B cell (primary cell): Measurements from ENCODE around the gene RFXAP. TPM values are rescaled to one million over a fixed set of nuclear protein-coding genes. Genes with fewer than 3 reads are reported as not detected.

Experiments
- ATAC-seq: fragments of 200-7000 bp; cut with Tn5 transposase; one replicate; pipeline ENCODE4 v1.10.0; 2021; ENCODE audit warnings: low read depth, mild to moderate bottlenecking, moderate number of reproducible peaks, moderate library complexity
- CTCF ChIA-PET: fragments of 350-600 bp; sonication (Branson Sonifier 250); formaldehyde crosslinking; loops from one replicate; lab custom pipeline; 2021; ENCODE audit warnings: antibody characterized with exemption, inconsistent platforms; lab: Charles Lee
- POLR2A ChIA-PET: fragments of 350-600 bp; sonication (Branson Sonifier 250); formaldehyde crosslinking; loops from one replicate; lab custom pipeline; 2021; ENCODE audit warnings: antibody characterized with exemption; lab: Charles Lee
- DNase-seq: peaks from one replicate; pipeline ENCODE4 v3.0.0; 2013
- H2AFZ ChIP-seq: 2 replicates; pipeline ENCODE4 v1.6.1; 2012; ENCODE audit warnings: mild to moderate bottlenecking, low read depth, low read length; ENCODE audit not compliant: insufficient read depth, poor library complexity, severe bottlenecking
- H3K27ac ChIP-seq, 2 donors: 1 replicate in 1 of 2; 2 replicates in 1 of 2; pipeline ENCODE4 v1.5.1; 2012 to 2013; ENCODE audit warnings: low read length in 2 of 2, mild to moderate bottlenecking in 2 of 2, moderate library complexity in 1 of 2
- H3K27me3 ChIP-seq, 4 experiments: fragments of 200-600 bp in 1 of 4; sonication (generic) in 1 of 4; replicated peaks in 1 of 4; 1 replicate in 2 of 4; 2 replicates in 2 of 4; pipeline versions ENCODE4 v1.6.1 to v1.7.0; 2013 to 2016; ENCODE audit warnings: low read length in 3 of 4, mild to moderate bottlenecking in 2 of 4, mixed read lengths in 1 of 4, moderate library complexity in 1 of 4; ENCODE audit not compliant: insufficient read depth in 4 of 4, control insufficient read depth in 3 of 4; ENCODE audit errors: control extremely low read depth in 1 of 4
- H3K36me3 ChIP-seq, 2 experiments: replicated peaks in 1 of 2; 1 replicate in 1 of 2; 2 replicates in 1 of 2; pipeline versions ENCODE4 v1.6.1 to v1.7.1; 2013; ENCODE audit warnings: low read length in 1 of 2; ENCODE audit not compliant: insufficient read depth in 2 of 2, control insufficient read depth in 1 of 2; ENCODE audit errors: control extremely low read depth in 1 of 2, extremely low read depth in 1 of 2
- H3K4me1 ChIP-seq, 2 donors: fragments of 200-600 bp in 1 of 2; sonication (generic) in 1 of 2; 1 replicate in 1 of 2; 2 replicates in 1 of 2; pipeline versions ENCODE4 v1.5.1 to v1.6.1; 2013 to 2017; ENCODE audit warnings: low read length in 2 of 2; ENCODE audit not compliant: control insufficient read depth in 2 of 2, insufficient read depth in 2 of 2
- H3K4me2 ChIP-seq: replicated peaks from 2 replicates; pipeline ENCODE3; 2012; ENCODE audit warnings: mild to moderate bottlenecking, low read depth, low read length; ENCODE audit not compliant: poor library complexity, severe bottlenecking
- H3K4me3 ChIP-seq, 5 experiments: fragments of 200-600 bp in 1 of 5; sonication (generic) in 1 of 5; 1 replicate in 3 of 5; 2 replicates in 2 of 5; pipeline versions ENCODE4 v1.5.1 to v1.7.0; 2011 to 2016; ENCODE audit warnings: low read length in 4 of 5, mild to moderate bottlenecking in 4 of 5, low read depth in 2 of 5, control low read depth in 1 of 5, moderate library complexity in 1 of 5; ENCODE audit not compliant: insufficient read depth in 1 of 5; ENCODE audit errors: control extremely low read depth in 1 of 5, extremely low read depth in 1 of 5
- H3K79me2 ChIP-seq: fragments of 200-600 bp; sonication (generic); one replicate; pipeline ENCODE4 v1.6.0; 2016; ENCODE audit warnings: low read length; ENCODE audit not compliant: control insufficient read depth, insufficient read depth
- H3K9ac ChIP-seq: fragments of 200-600 bp; sonication (generic); 2 replicates; pipeline ENCODE4 v1.6.1; 2017; ENCODE audit warnings: mild to moderate bottlenecking, low read length, moderate library complexity
- H3K9me3 ChIP-seq, 3 donors: one replicate each; pipeline versions ENCODE4 v1.6.1 to v1.7.1; 2013; ENCODE audit warnings: low read length in 2 of 3; ENCODE audit not compliant: control insufficient read depth in 2 of 3, insufficient read depth in 1 of 3; ENCODE audit errors: control extremely low read depth in 1 of 3
- H4K20me1 ChIP-seq: 2 replicates; pipeline ENCODE4 v1.6.0; 2012; ENCODE audit warnings: mild to moderate bottlenecking, low read length; ENCODE audit not compliant: insufficient read depth, control insufficient read depth, poor library complexity, severe bottlenecking
- H3K27ac Mint-ChIP-seq: one replicate; pipeline ENCODE4 v1.8.0; 2021; ENCODE audit warnings: mixed read lengths
- H3K27me3 Mint-ChIP-seq: one replicate; pipeline ENCODE4 v1.8.0; 2021; ENCODE audit warnings: mixed read lengths
- H3K4me1 Mint-ChIP-seq: one replicate; pipeline ENCODE4 v1.8.0; 2021; ENCODE audit warnings: mixed read lengths
- H3K4me3 Mint-ChIP-seq: one replicate; pipeline ENCODE4 v1.8.0; 2021; ENCODE audit warnings: mixed read lengths
- H3K9me3 Mint-ChIP-seq: one replicate; pipeline ENCODE4 v1.8.0; 2022; ENCODE audit warnings: mixed read lengths; ENCODE audit not compliant: insufficient read depth
- CTCF ChIP-seq: fragments of 200-600 bp; IDR thresholded peaks from one replicate; pipeline ENCODE4 v1.8.0; 2022; ENCODE audit warnings: antibody characterized with exemption, mild to moderate bottlenecking
- EZH2 ChIP-seq: IDR thresholded peaks from 2 replicates; pipeline ENCODE4 v1.6.1; 2012; ENCODE audit warnings: borderline replicate concordance, low read depth, mild to moderate bottlenecking, moderate library complexity, low read length; ENCODE audit not compliant: insufficient read depth, poor library complexity, severe bottlenecking
- WGBS: methylation state at CpG from one replicate; pipeline ENCODE4 v1.1.5; 2013; ENCODE audit warnings: missing lambda C conversion rate; ENCODE audit not compliant: insufficient coverage; 5-methylcytosine and 5-hydroxymethylcytosine counted together
- intact Hi-C: fragments of 100-400 bp; cut with micrococcal nuclease; formaldehyde crosslinking; loops from one replicate; pipeline ENCODE4 v1.10.0; 2022
- polyA plus RNA-seq: library from polyadenylated mRNA; depleted of rRNA; stranded (reverse); fragments of >200 nt; gene quantifications from 2 replicates; pipeline ENCODE4 v1.2.3, GENCODE V29; 2012
- total RNA-seq, 2 donors: library from RNA; stranded (reverse); fragments of 120-200 nt in 1 of 2; gene quantifications; 1 replicate in 1 of 2; 2 replicates in 1 of 2; pipeline versions ENCODE4 v1.2.3 to v1.2.4, GENCODE V29; 2013 to 2022

RFXAP gene
- total and polyA plus RNA-seq, 2 donors (not counting 1 experiment from before 2014, with no cell fraction given): 6.6 to 13.5 TPM

GRCh38 chr13:36807616-36808015 is 11.4 kb upstream of the RFXAP start:
- H3K79me2 ChIP-seq: no peaks in the 10 kb centered on the region
- intact Hi-C loops: no loop called here
- no peak overlapping the region for H3K9ac ChIP-seq
- TF ChIP-seq CTCF: no peak
- TF ChIP-seq EZH2: no peak
- no peak overlapping the region for H2AFZ ChIP-seq
- CTCF ChIA-PET: no interaction called here
- peaks cover 17 to 18% of the 10 kb centered on the region in 2 donors for H3K4me1 ChIP-seq
- peaks cover 0 to 6% (median 1%) of the 10 kb centered on the region in 4 experiments for H3K27me3 ChIP-seq
- POLR2A ChIA-PET: no interaction called here
- no peaks in the 10 kb centered on the region for H3K9me3 ChIP-seq
- no peak for DNase-seq
- no peak for ATAC-seq
- no peak overlapping the region for H3K4me3 ChIP-seq
- Mint-ChIP-seq H3K4me1 (peaks cover 17% of the 10 kb centered on the region), H3K27ac (no peak overlapping the region), H3K27me3 (peaks cover 22% of the 10 kb centered on the region), H3K9me3 (no peaks in the 10 kb centered on the region), H3K4me3 (no peak overlapping the region)
- H3K36me3 ChIP-seq: no peaks in the 10 kb centered on the region
- WGBS: 100% methylated on average over 1 of the region's 2 CpGs
- no peaks in the 10 kb centered on the region for H4K20me1 ChIP-seq
- H3K4me2 ChIP-seq: no peak overlapping the region
- no peak overlapping the region for H3K27ac ChIP-seq

GRCh38 chr13:36813225-36813624 is 5.8 kb upstream of the RFXAP start:
- Mint-ChIP-seq H3K4me1 (peaks cover 2% of the 10 kb centered on the region), H3K27ac (no peak overlapping the region), H3K27me3 (peaks cover 45% of the 10 kb centered on the region), H3K4me3 (no peak overlapping the region), H3K9me3 (no peaks in the 10 kb centered on the region)
- ChIA-PET POLR2A (no interaction called here), CTCF (no interaction called here)
- Histone ChIP-seq H3K27me3 (peaks cover 0 to 11% (median 4%) of the 10 kb centered on the region in 4 experiments), H3K4me3 (no peak overlapping the region), H3K36me3 (no peaks in the 10 kb centered on the region), H2AFZ (no peak overlapping the region), H4K20me1 (no peaks in the 10 kb centered on the region), H3K27ac (no peak overlapping the region), H3K4me1 (peaks cover 0 to 1% of the 10 kb centered on the region in 2 donors), H3K4me2 (no peak overlapping the region), H3K9me3 (peaks cover 0 to 3% (median 0%) of the 10 kb centered on the region in 3 donors), H3K9ac (no peak overlapping the region), H3K79me2 (no peaks in the 10 kb centered on the region)
- DNase-seq: no peak
- TF ChIP-seq CTCF (no peak), EZH2 (no peak)
- WGBS: no CpG with 5 or more reads among the region's 1 CpG
- ATAC-seq: no peak
- intact Hi-C loops: no loop called here
